ENCODE results near the gene HSPA12B. TPM values are rescaled to one million over a fixed set of nuclear protein-coding genes. Genes with fewer than 3 reads are reported as not detected.

Gene HSPA12B
- total and polyA plus RNA-seq, 4 donors: 0.25 to 21.2 (median 6.5) TPM

- H3K4me1 ChIP-seq (ENCODE audit: control insufficient read depth in 1 of 2, insufficient read depth in 2 of 2, low read length in 2 of 2): no peaks in the 10 kb centered on the region
- H3K4me3 ChIP-seq (ENCODE audit: low read length in 2 of 2): no peak overlapping the region
- DNase-seq (no peak), ATAC-seq (ENCODE audit: low FRiP score) (peak; percentile 5)
- no peaks in the 10 kb centered on the region for H3K9me3 ChIP-seq (ENCODE audit: control insufficient read depth, low read length)
- H3K27ac ChIP-seq (ENCODE audit: low read depth in 1 of 2, low read length in 2 of 2): no peak overlapping the region
- no peaks in the 10 kb centered on the region for H3K36me3 ChIP-seq (ENCODE audit: control insufficient read depth in 1 of 2, insufficient read depth in 2 of 2, low read length in 1 of 2)
- H3K27me3 ChIP-seq (ENCODE audit: control insufficient read depth in 1 of 2, insufficient read depth in 2 of 2, low read length in 1 of 2): no peaks in the 10 kb centered on the region
- 86 to 92% methylated on average over 6 of the region's 6 CpGs for WGBS, 2 donors
- intact Hi-C loops (cut with DNase I): no loop called here
Observed at GRCh38 chr20:3698591-3699001, 33.9 kb upstream of the HSPA12B start.

GRCh38 chr20:3699037-3699436, 33.4 kb upstream of the HSPA12B start:
- Histone ChIP-seq H3K4me3 (ENCODE audit: low read length in 2 of 2) (no peak overlapping the region), H3K4me1 (ENCODE audit: control insufficient read depth in 1 of 2, insufficient read depth in 2 of 2, low read length in 2 of 2) (no peaks in the 10 kb centered on the region), H3K36me3 (ENCODE audit: control insufficient read depth in 1 of 2, insufficient read depth in 2 of 2, low read length in 1 of 2) (no peaks in the 10 kb centered on the region), H3K27me3 (ENCODE audit: control insufficient read depth in 1 of 2, insufficient read depth in 2 of 2, low read length in 1 of 2) (no peaks in the 10 kb centered on the region), H3K27ac (ENCODE audit: low read depth in 1 of 2, low read length in 2 of 2) (no peak overlapping the region), H3K9me3 (ENCODE audit: control insufficient read depth, low read length) (no peaks in the 10 kb centered on the region)
- 88 to 92% methylated on average over 15 to 16 of the region's 16 CpGs for WGBS, 2 donors
- ATAC-seq (ENCODE audit: low FRiP score) (peak; percentile 23), DNase-seq (no peak)
- intact Hi-C loops (cut with DNase I): no loop called here

- ATAC-seq (ENCODE audit: low FRiP score): no peak
- intact Hi-C loops (cut with DNase I): no loop called here
- Histone ChIP-seq H3K27ac (ENCODE audit: low read depth in 1 of 2, low read length in 2 of 2) (no peak overlapping the region), H3K27me3 (ENCODE audit: control insufficient read depth in 1 of 2, insufficient read depth in 2 of 2, low read length in 1 of 2) (no peaks in the 10 kb centered on the region), H3K4me3 (ENCODE audit: low read length in 2 of 2) (no peak overlapping the region), H3K36me3 (ENCODE audit: control insufficient read depth in 1 of 2, insufficient read depth in 2 of 2, low read length in 1 of 2) (no peaks in the 10 kb centered on the region), H3K9me3 (ENCODE audit: control insufficient read depth, low read length) (no peaks in the 10 kb centered on the region), H3K4me1 (ENCODE audit: control insufficient read depth in 1 of 2, insufficient read depth in 2 of 2, low read length in 2 of 2) (no peaks in the 10 kb centered on the region)
- 80 to 95% methylated on average over 13 of the region's 13 CpGs for WGBS, 2 donors
- DNase-seq: peak; percentile 11 to 54
Observed at GRCh38 chr20:3701061-3701998, 31.2 kb upstream of the HSPA12B start.

GRCh38 chr20:3702611-3703391, 29.7 kb upstream of the HSPA12B start:
- H3K27ac ChIP-seq (ENCODE audit: low read depth in 1 of 2, low read length in 2 of 2): no peak overlapping the region
- no peaks in the 10 kb centered on the region for H3K9me3 ChIP-seq (ENCODE audit: control insufficient read depth, low read length)
- no peak for ATAC-seq (ENCODE audit: low FRiP score)
- DNase-seq: peak in 1 of 2 donors; percentile 32
- 93 to 94% methylated on average over 11 of the region's 11 CpGs for WGBS, 2 donors
- no peaks in the 10 kb centered on the region for H3K36me3 ChIP-seq (ENCODE audit: control insufficient read depth in 1 of 2, insufficient read depth in 2 of 2, low read length in 1 of 2)
- no peaks in the 10 kb centered on the region for H3K4me1 ChIP-seq (ENCODE audit: control insufficient read depth in 1 of 2, insufficient read depth in 2 of 2, low read length in 2 of 2)
- H3K4me3 ChIP-seq (ENCODE audit: low read length in 2 of 2): no peak overlapping the region
- intact Hi-C loops (cut with DNase I): no loop called here
- H3K27me3 ChIP-seq (ENCODE audit: control insufficient read depth in 1 of 2, insufficient read depth in 2 of 2, low read length in 1 of 2): no peaks in the 10 kb centered on the region

GRCh38 chr20:3704087-3704486, 28.4 kb upstream of the HSPA12B start:
- Histone ChIP-seq H3K4me3 (ENCODE audit: low read length in 2 of 2) (no peak overlapping the region), H3K9me3 (ENCODE audit: control insufficient read depth, low read length) (no peaks in the 10 kb centered on the region), H3K27ac (ENCODE audit: low read depth in 1 of 2, low read length in 2 of 2) (no peak overlapping the region), H3K36me3 (ENCODE audit: control insufficient read depth in 1 of 2, insufficient read depth in 2 of 2, low read length in 1 of 2) (no peaks in the 10 kb centered on the region), H3K4me1 (ENCODE audit: control insufficient read depth in 1 of 2, insufficient read depth in 2 of 2, low read length in 2 of 2) (no peaks in the 10 kb centered on the region), H3K27me3 (ENCODE audit: control insufficient read depth in 1 of 2, insufficient read depth in 2 of 2, low read length in 1 of 2) (no peaks in the 10 kb centered on the region)
- peak in 1 of 2 donors; percentile 16 for DNase-seq
- no peak for ATAC-seq (ENCODE audit: low FRiP score)
- intact Hi-C loops (cut with DNase I): no loop called here
- 79 to 86% methylated on average over 5 of the region's 5 CpGs for WGBS, 2 donors

GRCh38 chr20:3705491-3705969, 27.0 kb upstream of the HSPA12B start:
- intact Hi-C loops (cut with DNase I): no loop called here
- WGBS, 2 donors: 90 to 92% methylated on average over 14 of the region's 14 CpGs
- DNase-seq: peak in 1 of 2 donors; percentile 24

GRCh38 chr20:3705970-3706739, 26.3 kb upstream of the HSPA12B start:
- no peaks in the 10 kb centered on the region for H3K4me1 ChIP-seq (ENCODE audit: control insufficient read depth in 1 of 2, insufficient read depth in 2 of 2, low read length in 2 of 2)
- ATAC-seq (ENCODE audit: low FRiP score) (no peak), DNase-seq (peak in 1 of 2 donors; percentile 21)
- H3K36me3 ChIP-seq (ENCODE audit: control insufficient read depth in 1 of 2, insufficient read depth in 2 of 2, low read length in 1 of 2): no peaks in the 10 kb centered on the region
- intact Hi-C loops (cut with DNase I): no loop called here
- H3K27ac ChIP-seq (ENCODE audit: low read depth in 1 of 2, low read length in 2 of 2): no peak overlapping the region
- H3K27me3 ChIP-seq (ENCODE audit: control insufficient read depth in 1 of 2, insufficient read depth in 2 of 2, low read length in 1 of 2): no peaks in the 10 kb centered on the region
- 94 to 96% methylated on average over 31 of the region's 31 CpGs for WGBS, 2 donors
- no peaks in the 10 kb centered on the region for H3K9me3 ChIP-seq (ENCODE audit: control insufficient read depth, low read length)
- H3K4me3 ChIP-seq (ENCODE audit: low read length in 2 of 2): no peak overlapping the region

More at GRCh38 chr20:3705491-3705969, 27.0 kb upstream of the HSPA12B start:
- H3K9me3 ChIP-seq (ENCODE audit: control insufficient read depth, low read length): no peaks in the 10 kb centered on the region
- H3K36me3 ChIP-seq (ENCODE audit: control insufficient read depth in 1 of 2, insufficient read depth in 2 of 2, low read length in 1 of 2): no peaks in the 10 kb centered on the region
- H3K4me3 ChIP-seq (ENCODE audit: low read length in 2 of 2): no peak overlapping the region
- no peaks in the 10 kb centered on the region for H3K4me1 ChIP-seq (ENCODE audit: control insufficient read depth in 1 of 2, insufficient read depth in 2 of 2, low read length in 2 of 2)
- H3K27ac ChIP-seq (ENCODE audit: low read depth in 1 of 2, low read length in 2 of 2): no peak overlapping the region
- no peak for ATAC-seq (ENCODE audit: low FRiP score)
- H3K27me3 ChIP-seq (ENCODE audit: control insufficient read depth in 1 of 2, insufficient read depth in 2 of 2, low read length in 1 of 2): no peaks in the 10 kb centered on the region

- ATAC-seq (ENCODE audit: low FRiP score): peak; percentile 69
- no peak overlapping the region for H3K27ac ChIP-seq (ENCODE audit: low read depth in 1 of 2, low read length in 2 of 2)
Observed at GRCh38 chr20:3706774-3707507, 25.5 kb upstream of the HSPA12B start.

More at GRCh38 chr20:3706774-3707507, 25.5 kb upstream of the HSPA12B start:
- Histone ChIP-seq H3K27me3 (ENCODE audit: control insufficient read depth in 1 of 2, insufficient read depth in 2 of 2, low read length in 1 of 2) (no peaks in the 10 kb centered on the region), H3K4me1 (ENCODE audit: control insufficient read depth in 1 of 2, insufficient read depth in 2 of 2, low read length in 2 of 2) (no peaks in the 10 kb centered on the region), H3K4me3 (ENCODE audit: low read length in 2 of 2) (no peak overlapping the region), H3K36me3 (ENCODE audit: control insufficient read depth in 1 of 2, insufficient read depth in 2 of 2, low read length in 1 of 2) (no peaks in the 10 kb centered on the region), H3K9me3 (ENCODE audit: control insufficient read depth, low read length) (no peaks in the 10 kb centered on the region)
- DNase-seq: no peak
- intact Hi-C loops (cut with DNase I): no loop called here
- 43 to 44% methylated on average over 10 of the region's 10 CpGs for WGBS, 2 donors
